ENCODE results near the gene MCMBP.
"Not testable (repeated sequence)": the region's sequence is repeated elsewhere in the genome, so short reads cannot be mapped to it uniquely, and the experiment has no call there.

The MCMBP gene

GRCh38 chr10:119878524-119878923 lies 5.9 kb upstream of the MCMBP start:
- no peak for TF ChIP-seq CTCF (IDR thresholded peaks at IDR 0.05; ENCODE audit: poor library complexity, severe bottlenecking)
- Histone ChIP-seq H3K4me3 (ENCODE audit: severe bottlenecking) (no peak overlapping the region), H3K4me1 (ENCODE audit: insufficient read depth, poor library complexity, severe bottlenecking) (no peaks in the 10 kb centered on the region), H3K9me3 (ENCODE audit: severe bottlenecking) (no peaks in the 10 kb centered on the region), H3K27ac (ENCODE audit: poor library complexity, severe bottlenecking) (no peak overlapping the region), H3K36me3 (ENCODE audit: low read depth) (no peaks in the 10 kb centered on the region), H3K27me3 (ENCODE audit: insufficient read depth, poor library complexity, severe bottlenecking) (no peaks in the 10 kb centered on the region)
- DNase-seq (ENCODE audit: low spot score) (no peak), ATAC-seq (ENCODE audit: low read depth) (no peak)

- Histone ChIP-seq H3K9me3 (ENCODE audit: severe bottlenecking) (no peaks in the 10 kb centered on the region), H3K4me1 (ENCODE audit: insufficient read depth, poor library complexity, severe bottlenecking) (no peaks in the 10 kb centered on the region), H3K27ac (ENCODE audit: poor library complexity, severe bottlenecking) (peak overlapping the region; percentile 77), H3K36me3 (ENCODE audit: low read depth) (no peaks in the 10 kb centered on the region; the same call in 1 of the 2 replicates), H3K4me3 (ENCODE audit: severe bottlenecking) (peak overlapping the region; percentile 99), H3K27me3 (ENCODE audit: insufficient read depth, poor library complexity, severe bottlenecking) (no peaks in the 10 kb centered on the region)
- peak; percentile 82 for DNase-seq (ENCODE audit: low spot score)
- no peak for TF ChIP-seq CTCF (IDR thresholded peaks at IDR 0.05; ENCODE audit: poor library complexity, severe bottlenecking)
- peak; percentile 88 for ATAC-seq (ENCODE audit: low read depth)
Observed at GRCh38 chr10:119872860-119873681, 428 bp upstream of the MCMBP start.

GRCh38 chr10:119871881-119872609 lies 598 bp downstream of the MCMBP start:
- DNase-seq (ENCODE audit: low spot score) (peak; percentile 56), ATAC-seq (ENCODE audit: low read depth) (peak; percentile 60)
- H3K27me3 ChIP-seq (ENCODE audit: insufficient read depth, poor library complexity, severe bottlenecking), result no peaks in the 10 kb centered on the region
- peak overlapping the region; percentile 77 for H3K27ac ChIP-seq (ENCODE audit: poor library complexity, severe bottlenecking)
- H3K9me3 ChIP-seq (ENCODE audit: severe bottlenecking), result no peaks in the 10 kb centered on the region
- TF ChIP-seq CTCF (IDR thresholded peaks at IDR 0.05; ENCODE audit: poor library complexity, severe bottlenecking), result no peak
- H3K4me1 ChIP-seq (ENCODE audit: insufficient read depth, poor library complexity, severe bottlenecking), result no peaks in the 10 kb centered on the region
- peaks cover 4% of the 10 kb centered on the region; the same call in 1 of the 2 replicates for H3K36me3 ChIP-seq (ENCODE audit: low read depth)
- peak overlapping the region; percentile 99 for H3K4me3 ChIP-seq (ENCODE audit: severe bottlenecking)

GRCh38 chr10:119869398-119869797 lies 3.2 kb downstream of the MCMBP start:
- not testable (repeated sequence) for H3K9me3 ChIP-seq (ENCODE audit: severe bottlenecking); DNase-seq (ENCODE audit: low spot score); ATAC-seq (ENCODE audit: low read depth); H3K4me1 ChIP-seq (ENCODE audit: insufficient read depth, poor library complexity, severe bottlenecking); H3K4me3 ChIP-seq (ENCODE audit: severe bottlenecking); H3K27me3 ChIP-seq (ENCODE audit: insufficient read depth, poor library complexity, severe bottlenecking); H3K27ac ChIP-seq (ENCODE audit: poor library complexity, severe bottlenecking)
- peaks cover 18% of the 10 kb centered on the region for H3K36me3 ChIP-seq (ENCODE audit: low read depth)

- DNase-seq (ENCODE audit: low spot score) (no peak), ATAC-seq (ENCODE audit: low read depth) (no peak)
- H3K9me3 ChIP-seq (ENCODE audit: severe bottlenecking), result no peaks in the 10 kb centered on the region
- H3K4me3 ChIP-seq (ENCODE audit: severe bottlenecking), result no peak overlapping the region
- peaks cover 4% of the 10 kb centered on the region for H3K4me1 ChIP-seq (ENCODE audit: insufficient read depth, poor library complexity, severe bottlenecking)
- no peak overlapping the region for H3K27ac ChIP-seq (ENCODE audit: poor library complexity, severe bottlenecking)
- peaks cover 23% of the 10 kb centered on the region for H3K36me3 ChIP-seq (ENCODE audit: low read depth)
- TF ChIP-seq CTCF (IDR thresholded peaks at IDR 0.05; ENCODE audit: poor library complexity, severe bottlenecking), result no peak
- no peaks in the 10 kb centered on the region for H3K27me3 ChIP-seq (ENCODE audit: insufficient read depth, poor library complexity, severe bottlenecking)
Observed at GRCh38 chr10:119867317-119867716, 5.3 kb downstream of the MCMBP start.
